ENCODE results near the gene PDE4B.

The PDE4B gene

DNA sequence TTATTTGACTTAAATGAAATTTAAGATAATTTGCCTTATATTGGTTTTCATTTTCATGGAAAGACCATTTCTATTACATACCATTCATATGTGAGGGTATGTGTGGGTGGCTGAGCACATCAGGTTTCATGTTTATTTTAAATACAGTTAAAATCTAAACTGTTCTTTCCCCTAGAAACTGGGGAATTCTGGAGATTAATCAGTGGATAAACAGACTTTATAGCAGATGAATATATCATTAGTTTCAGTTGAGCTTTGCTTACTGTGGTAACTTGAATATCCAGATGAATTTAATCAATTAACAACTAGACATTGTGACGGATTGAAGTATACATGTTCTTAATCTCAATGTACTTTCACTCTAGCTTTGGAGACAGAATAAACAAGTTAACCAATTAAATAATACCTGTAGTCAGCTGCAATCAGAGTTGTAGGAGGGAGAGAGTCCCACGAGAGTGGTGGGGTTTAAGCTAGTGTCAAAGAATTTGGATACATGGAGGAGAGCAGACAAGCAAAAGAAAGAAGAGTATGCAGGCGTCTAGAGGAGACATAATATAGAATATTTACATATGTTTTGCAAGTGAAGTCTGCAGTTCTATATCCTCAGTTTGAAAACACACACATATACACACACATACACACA, 97.6 kb downstream of the PDE4B start:
- DNase-seq = no peak

DNA sequence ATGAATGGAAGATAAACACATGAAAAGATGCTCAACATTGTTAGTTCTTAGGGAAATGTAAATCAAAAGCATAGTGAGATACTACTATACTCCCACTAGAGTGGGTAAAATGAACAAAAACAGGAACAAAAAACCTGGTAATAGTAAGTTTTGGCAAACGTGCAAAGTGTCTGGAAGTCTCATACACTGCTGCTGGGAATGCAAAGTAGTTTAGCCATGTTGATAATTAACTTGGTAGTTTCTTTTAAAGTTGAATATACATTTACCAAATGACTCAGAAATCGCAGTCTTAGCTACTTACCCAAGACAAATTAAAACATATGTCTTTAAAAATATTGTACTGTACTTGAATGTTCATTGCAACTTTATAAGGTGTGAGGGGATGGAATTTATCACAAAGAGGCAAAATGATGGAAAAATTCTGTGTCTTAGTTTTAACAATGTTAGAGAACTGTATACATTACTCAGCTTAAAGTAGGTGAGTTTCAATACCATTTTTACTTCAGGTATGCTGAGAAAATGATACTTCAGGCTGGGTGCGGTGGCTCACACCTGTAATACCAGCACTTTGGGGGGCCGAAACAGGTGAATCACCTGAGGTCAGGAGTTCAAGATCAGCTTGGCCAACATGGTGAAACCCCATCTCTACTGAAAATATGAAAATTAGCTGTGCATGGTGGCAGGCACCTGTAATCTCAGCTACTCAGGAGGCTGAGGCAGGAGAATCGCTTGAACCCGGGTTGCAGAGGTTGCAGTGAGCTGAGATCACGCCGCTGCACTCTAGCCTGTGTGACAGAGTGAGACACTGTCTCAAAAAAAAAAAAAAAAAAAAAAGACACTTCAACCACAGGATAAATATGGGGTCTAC, 102.3 kb downstream of the PDE4B start:
- DNase-seq = no peak

DNA sequence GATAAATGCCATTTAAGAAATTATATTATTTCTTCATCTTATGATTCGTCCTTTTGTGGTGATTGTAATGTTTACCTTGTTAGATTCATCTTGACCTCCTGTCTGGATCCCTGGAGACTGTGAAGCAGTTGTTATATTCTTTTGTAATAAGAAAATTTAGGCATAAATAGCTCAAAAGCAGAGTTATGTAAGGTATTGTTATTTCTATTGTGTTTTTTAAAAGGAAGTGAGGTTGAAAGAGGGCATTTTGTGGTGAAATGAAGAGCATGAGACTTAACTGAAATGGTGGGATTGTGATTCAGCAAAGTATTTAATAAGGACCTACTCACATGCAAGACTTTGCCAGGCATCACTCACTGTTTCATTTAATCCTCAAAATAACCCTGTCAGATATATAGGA, 104.0 kb downstream of the PDE4B start:
- no peak for DNase-seq

DNA sequence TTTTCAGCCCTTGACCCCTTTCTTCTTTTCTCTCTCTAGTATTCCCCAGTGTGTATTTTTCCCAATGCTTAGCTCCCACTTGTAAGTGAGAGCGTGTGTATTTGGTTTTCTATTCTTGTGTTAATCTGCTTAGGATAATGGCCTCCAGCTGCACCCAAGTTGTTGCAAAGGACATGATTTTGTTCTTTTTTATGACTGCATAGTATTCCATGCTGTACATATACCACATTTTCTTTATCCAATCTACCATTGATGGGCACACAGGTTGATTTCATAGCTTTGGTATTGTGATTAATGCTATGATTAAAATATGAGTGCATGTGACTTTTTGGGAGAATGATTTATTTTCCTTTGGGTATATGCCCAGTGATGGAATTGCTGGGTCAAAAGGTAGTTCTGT, 104.8 kb downstream of the PDE4B start:
- DNase-seq = no peak

DNA sequence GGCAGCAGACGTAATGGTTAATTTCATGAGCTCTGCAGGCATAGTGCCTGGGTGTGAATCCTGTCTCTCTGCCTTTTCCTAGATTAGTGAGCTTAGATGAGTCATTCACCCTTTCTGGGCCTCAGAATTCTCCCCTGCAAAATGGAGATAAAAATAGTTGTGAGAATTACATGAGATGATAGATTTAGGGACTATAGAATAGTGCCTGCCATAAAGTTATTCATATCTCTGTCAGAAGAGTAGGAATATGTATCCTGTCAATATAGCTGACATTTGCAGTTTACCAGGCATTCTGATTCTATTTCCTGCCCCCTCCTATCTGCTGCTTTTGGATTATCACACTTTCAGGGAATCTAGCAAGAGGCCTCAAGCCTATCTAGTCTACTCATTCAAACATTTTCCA, 112.0 kb downstream of the PDE4B start:
- DNase-seq = no peak

DNA sequence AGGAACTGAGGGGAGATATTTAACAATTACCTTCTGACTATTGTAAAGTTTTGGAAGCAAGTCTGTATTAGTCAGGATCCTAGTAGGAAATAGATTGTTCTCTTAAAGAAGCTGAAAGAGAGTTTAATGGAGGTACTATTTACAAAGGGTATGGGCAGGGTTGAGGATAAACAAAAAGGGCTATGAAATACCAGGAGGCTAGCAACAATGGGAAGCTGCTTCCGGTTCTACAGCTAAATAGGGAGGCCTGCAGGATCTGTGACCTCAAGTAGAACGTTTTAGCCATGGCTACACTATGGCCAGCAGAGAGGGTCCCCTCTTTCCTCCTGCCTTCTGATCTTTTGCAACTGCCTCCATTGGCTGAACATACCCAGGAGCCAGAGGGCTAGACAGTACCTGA, 117.7 kb downstream of the PDE4B start:
- DNase-seq = no peak

DNA sequence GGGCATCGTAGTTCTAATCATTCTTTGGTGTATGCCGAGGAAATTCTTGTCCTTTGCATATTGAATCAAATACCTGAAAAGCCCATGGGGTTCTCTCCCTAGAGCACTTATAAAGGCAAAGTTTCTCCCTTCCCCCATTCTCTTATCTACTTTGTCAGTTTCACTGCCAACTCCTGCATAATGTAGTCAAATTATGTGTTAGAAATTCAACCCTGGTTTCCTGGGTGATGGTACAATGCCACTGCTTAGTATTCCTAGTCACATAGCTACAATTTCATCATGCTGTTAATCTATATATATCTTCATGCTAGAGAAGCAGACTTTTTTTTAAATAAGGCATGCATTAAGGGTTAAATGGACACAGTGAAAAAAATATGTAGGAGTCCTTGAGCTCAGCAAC, 119.0 kb downstream of the PDE4B start:
- DNase-seq = no peak

DNA sequence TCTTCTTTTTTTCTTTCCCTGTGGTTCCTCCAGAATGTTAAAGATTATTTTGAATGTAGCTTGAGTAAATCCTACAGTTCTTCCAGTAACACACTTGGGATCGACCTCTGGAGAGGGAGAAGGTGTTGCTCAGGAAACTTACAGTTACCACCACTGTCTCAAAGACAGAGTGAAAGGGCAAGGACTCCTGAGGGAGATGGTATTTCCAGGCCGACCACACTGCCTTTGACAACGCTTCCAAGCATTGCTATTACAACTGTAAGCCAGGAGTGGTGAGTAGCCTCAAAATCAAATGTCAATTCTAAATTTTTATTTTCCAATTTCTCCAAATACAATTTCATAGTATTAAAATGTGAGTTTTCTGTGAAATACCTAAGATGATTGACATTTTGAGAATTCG, 125.9 kb downstream of the PDE4B start:
- no peak for DNase-seq

DNA sequence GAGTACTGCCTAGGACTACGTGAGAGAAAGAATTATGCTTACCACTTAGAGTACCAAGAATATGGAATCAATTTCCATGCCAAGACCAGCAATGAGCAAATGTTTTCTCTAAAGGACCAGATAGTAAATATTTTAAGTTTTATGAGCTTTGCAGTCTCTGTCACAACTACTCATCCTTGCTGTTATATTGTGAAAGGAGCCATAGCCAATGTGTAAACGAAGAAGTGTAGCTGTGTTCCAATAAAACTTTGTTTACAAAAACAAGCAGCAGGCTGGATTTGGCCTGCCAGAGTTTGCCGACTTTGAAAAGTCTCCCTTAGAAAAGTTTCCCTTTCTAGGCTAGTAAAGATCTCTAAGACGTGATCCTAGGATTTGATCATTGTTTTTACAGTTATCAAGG, 128.8 kb downstream of the PDE4B start:
- no peak for DNase-seq

DNA sequence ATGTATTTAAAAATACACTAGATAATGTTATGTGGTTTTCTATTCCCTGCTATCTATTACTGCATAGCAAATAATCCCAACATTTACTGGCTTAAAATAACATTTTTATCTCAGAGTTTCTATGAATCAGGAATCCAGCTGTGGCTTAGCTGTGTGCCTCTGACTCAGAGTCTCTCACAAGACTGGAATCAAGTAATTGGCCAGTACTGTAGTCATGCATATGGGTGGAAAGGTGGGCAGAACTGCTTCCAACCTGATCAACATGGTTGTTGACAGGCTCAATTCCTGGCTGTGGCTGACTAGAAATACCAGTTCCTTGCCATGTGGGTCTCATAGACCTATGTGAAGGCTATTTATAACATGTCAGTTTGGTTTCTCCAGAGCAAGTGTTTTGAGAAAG, 131.8 kb downstream of the PDE4B start:
- no peak for DNase-seq

DNA sequence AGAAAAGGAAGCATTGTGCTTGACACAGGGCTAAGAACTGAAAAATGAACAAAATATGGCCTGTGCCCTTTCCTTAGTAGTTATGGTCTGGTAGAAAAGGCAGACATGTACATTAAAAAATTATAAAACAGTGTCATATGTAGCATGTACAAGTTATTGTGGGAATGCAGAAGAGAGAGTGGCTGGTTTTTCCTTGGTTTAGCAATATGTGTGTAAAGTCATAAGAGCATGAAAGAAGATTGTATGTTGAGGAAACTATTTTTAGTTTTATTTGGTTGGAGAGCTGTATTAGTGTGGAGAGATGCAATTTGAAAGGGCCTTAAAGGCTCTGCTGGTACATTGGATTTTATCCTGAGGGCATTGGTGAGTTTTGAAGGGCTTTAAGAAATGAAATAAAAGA, 145.8 kb downstream of the PDE4B start:
- DNase-seq = no peak

DNA sequence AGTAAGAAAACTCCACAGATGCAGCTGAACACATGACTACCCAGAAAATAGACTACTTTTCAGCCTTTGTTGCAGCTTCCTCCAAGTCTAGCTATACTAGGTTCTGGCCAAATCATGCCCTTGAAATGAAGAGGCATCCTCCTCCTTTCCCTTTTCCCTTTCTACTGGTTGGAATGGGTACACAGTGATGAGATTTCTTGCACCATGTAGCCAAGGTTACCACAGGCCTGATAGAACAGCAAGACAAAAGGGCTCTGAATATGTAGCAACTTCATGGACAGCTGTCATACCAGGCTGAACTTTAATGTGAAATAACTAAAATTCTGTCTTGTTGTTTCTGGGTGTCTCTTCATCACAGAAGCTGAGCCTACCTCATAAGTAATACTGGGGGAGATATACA, 146.5 kb downstream of the PDE4B start:
- no peak for DNase-seq

DNA sequence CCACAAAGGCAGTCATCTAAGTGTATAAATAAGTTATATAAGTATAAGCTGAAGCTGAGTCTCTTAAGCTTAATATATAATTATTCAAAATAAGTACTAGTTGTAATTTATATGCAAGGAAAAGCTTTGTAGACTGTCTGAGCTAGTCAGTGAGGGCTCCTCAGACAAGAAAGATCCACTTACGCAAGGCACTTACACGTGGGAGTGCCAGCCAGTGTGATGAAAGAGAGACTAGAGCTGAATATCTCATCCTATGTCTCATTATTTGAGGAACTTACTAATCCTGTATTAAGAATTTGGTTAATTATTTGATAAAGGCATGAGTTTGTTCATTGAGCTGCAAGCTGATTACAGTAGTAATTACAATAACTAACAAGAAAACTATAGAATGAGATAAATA, 146.9 kb downstream of the PDE4B start:
- DNase-seq = no peak

DNA sequence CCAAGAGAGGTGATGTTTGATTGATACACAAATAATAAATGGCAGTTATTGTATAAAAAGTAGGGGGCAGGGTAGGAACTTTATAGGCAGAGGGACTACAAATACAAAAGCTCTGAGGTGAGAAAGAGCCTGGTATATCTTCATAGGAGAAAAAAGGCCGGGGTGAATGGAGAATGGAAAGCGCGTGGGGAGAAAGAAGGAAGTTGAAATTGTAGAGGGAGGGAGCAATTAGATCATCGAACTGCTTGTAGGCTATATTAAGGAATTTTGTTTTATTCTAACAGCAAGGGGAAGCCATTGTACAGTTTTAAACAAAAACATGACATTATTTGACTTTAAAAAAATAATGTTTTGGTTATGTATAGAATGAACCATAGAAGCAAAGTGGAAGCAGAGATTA, 147.4 kb downstream of the PDE4B start:
- no peak for DNase-seq

DNA sequence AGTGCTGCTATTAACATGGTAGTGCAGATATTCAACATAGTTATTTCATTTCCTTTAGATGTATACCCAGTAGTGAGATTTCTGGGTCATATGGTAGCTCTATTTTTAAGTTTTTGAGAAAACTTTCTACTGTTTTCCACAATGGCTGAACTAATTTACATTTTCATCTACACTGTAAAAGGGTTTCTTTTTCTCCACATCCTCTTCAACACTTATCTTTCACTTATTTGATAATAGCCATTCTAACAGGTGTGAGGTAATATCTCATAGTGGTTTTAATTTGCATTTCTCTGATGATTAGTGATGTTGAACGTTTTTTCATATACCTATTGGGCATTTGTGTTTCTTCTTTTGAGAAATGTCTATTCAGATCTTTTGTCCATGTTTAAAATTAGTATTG, 149.8 kb downstream of the PDE4B start:
- no peak for DNase-seq

DNA sequence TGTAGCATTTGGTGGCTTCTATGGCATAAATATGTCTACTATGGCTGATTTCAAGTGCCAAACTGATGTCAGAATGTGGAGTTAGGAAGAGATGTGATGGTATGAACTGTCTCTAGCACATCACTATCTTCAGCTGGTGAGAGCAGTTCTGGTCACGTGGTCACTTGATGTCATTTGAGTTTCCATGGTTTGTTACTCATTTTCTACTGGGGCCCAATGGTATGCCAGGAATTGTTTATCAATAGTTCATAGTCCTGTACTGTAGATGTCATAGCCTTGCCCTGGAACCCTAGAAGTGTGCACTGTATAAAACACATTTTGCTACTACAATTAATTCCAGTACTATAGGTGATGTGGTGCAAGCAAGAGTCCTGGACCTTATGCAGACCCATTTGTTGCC, 153.7 kb downstream of the PDE4B start:
- DNase-seq = no peak

DNA sequence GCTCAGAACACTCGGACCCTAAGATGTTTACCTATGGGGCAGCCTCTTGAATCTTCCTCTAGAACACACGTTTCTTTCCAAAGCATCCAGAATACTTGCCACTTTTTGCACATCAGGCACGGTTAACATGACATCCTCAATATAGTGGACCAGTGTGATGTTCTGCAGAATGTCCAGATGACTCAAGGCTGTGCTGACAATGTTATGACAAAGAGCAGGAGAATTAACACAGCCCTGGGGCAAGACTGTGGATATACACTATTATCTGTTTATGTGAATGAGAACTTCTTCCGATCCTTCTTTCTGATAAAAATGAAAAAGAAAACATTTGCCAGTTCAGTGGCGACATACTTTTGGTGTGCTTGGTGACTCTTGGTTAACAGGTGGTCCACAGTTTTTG, 154.3 kb downstream of the PDE4B start:
- no peak for DNase-seq

DNA sequence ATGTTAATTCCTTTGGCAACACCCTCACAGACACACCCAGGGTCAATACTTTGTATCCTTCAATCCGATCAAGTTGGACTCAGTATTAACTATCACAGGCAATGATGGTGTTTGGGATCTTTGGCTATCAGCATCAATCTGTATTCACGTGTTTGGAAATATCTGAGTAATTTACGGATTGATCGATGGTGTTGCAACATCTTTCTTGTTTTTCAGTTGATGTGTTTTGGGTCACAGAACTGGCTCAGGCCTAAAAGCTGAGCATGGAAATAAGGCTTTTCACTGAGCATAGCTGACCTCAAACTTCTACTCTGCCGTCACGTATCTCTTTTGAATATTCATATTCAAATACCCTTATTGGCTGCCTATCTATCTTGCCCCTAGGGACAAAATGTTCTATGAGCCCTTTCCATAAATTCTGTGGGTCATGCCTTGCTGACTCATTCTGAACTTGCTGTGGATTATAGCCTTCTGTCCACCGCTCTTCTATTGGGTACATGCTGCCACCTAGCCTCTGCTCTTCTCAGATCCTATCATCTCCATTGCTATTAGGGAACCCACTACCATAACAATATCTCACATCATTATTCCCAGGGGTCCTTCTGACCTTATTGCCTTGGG, 156.0 kb downstream of the PDE4B start:
- no peak for DNase-seq

DNA sequence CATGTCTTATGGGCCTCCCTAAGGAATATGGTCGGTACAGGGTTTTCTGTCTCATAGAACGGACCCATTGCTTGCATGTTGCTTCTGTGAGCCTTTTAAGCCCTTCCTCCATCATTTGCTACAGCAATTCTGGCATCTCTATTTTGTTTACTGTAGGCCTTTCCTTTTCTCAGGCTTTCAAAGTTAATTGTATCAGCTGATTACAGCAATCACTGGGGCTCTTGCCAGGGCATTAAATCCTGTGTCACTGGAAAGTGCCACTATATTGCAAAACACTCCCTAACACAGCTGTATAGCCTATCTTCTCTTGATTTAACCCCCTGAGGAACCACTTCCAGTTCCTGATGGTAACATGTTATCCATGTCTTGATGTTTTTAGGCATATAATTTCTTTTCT, 156.5 kb downstream of the PDE4B start:
- DNase-seq = no peak

DNA sequence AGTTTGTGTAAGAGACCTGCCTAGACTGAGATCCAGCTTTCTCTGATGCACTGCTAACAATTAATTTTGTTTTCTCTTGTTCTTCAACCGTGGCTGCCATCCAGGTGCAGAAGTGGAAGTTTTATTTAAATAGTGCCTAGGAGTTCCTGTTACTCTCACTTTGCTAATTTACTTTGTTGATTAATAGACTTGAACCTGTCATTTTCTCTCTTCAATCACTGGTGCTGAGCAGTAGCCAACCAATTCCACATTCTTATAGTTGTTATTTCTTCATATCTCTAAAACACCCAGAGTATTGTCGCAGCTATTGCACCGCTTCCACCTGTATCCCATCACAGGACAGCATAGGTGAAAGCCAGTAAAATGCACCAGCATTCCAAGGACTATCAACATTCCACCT, 157.2 kb downstream of the PDE4B start:
- DNase-seq = no peak

DNA sequence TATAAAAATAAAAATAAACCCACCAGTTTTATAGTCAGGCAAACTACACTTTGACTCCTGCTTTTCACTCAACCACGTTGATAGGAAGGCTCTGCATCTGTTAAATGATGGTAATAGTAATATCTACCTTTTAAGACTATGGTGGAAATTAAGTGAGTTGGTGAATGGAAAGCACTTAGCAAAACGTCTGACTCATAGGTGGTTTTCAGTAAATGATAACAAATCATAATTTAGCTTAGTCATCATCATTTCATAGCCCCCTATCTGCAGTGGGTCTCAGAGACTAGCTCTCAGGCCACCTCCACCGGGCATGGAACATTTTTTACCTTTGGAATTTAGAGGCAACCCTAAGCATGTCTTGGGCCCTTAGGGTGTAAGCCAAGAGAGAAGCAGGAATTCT, 160.0 kb downstream of the PDE4B start:
- no peak for DNase-seq

DNA sequence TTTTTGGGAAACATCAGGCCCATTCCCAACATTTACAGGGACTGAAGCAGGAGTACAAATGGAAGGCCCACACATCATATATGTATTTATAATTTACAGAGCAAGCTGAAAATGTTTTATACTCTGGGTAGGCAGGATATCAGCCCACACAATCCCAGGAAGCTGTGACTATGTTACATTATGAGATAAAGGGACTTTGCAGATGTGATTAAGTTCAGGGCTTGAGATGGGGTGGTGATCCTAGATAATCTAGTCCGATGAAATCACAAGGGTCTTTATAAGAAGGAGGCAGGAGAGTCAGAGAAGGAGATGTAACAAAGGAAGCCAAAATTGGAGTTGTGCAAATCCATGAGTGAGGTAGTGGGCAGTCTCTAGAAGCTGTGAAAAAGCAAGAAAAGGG, 160.5 kb downstream of the PDE4B start:
- no peak for DNase-seq

DNA sequence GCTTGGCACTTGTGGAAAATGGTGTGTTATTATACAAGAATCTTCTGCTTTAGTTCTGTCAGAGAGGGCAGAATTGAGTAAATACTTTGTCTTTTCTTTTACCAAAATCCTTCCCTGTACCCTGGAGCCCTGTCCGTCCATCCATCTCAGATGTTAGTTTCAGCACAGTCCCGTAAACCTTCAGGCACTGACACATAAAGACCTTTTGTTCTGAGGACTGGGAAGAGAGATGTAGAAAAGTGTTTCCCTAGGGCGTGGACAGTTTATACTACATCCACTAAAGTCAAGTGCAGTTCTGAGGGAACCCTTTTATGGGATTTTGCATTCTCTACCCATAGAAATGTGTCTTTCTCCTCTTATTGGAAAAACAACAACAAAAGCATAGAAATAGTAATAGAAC, 162.4 kb downstream of the PDE4B start:
- DNase-seq = no peak

DNA sequence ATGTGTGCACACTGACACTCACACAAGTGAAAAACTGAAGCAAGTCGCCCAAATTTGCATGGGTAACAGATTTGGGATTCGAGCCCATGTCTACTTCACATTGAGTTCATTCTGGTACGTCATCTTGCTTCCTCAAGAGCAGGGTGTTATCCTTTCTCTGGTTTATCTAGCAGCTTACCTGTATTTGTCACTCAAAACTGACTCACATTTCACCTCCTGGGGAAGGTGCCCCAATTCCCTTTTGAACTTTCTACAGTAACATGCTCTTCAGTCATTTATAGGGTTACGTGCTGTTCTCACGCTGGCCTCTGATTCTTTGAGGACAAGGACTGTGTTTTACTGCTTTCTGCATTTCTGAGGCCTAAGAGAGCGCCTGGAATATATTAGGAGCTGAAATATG, 162.8 kb downstream of the PDE4B start:
- no peak for DNase-seq
